Smooth muscle cell of the coronary artery (primary cell): ENCODE results near the gene MRO. TPM values are rescaled to one million over a fixed set of nuclear protein-coding genes. Genes with fewer than 3 reads are reported as not detected.

ENCODE experiments used
- total RNA-seq: library from RNA; depleted of rRNA; stranded (reverse); fragments of >200 nt; gene quantifications from 2 replicates; pipeline ENCODE4 v1.2.3, GENCODE V29; 2014; ENCODE audit warnings: low replicate concordance

MRO gene
- total RNA-seq, result not detected in 2 replicates

DNA sequence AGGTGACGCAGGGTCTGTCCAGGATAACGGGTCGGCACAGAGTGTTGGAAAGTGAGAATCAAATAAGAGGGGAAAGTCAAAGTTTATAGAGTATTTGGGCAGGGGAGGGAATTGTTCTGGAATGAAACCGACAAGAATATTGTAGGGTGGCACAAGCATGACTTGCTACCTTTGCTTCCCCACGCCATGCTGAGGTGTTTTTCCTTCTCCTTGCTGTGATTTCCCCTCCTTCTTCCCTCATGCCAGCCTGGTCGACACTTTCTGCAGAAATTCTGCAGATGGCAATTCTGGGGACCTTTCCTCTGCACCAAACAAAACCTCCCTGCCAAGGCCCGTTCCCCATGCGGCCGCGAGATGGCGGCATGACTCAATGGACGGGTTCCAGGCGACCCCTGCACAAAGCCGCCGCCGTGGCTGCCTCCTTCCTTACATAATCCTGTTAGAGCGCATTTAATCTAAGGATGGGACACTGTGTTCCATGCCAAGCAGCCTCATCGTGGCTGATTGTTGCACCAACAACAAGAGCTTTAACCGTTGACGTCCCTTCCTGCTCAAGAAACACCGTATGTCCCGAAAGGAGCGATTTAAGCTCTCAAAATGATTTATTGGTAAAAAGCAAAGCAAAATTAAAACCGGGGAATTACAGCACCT lies at the start of gene MRO:
Gene MRO (minus strand): TSS at position 289 of the 651 bp plus-strand sequence. CDS start 10,616 bp downstream, outside the sequence.

Other genes with a start within 250 kb of the MRO start
- 18.1 and 29.0 TPM in 2 replicates for gene ME2, start 59.1 kb upstream of the MRO start, total RNA-seq
- 2.3 and 5.8 TPM in 2 replicates for gene ELAC1, start 148.0 kb upstream of the MRO start, total RNA-seq
- gene SMAD4, start 210.2 kb upstream of the MRO start, total RNA-seq, result 62.1 and 117 TPM in 2 replicates